Measurements from ENCODE around the gene RAB44. TPM values are rescaled to one million over a fixed set of nuclear protein-coding genes. Genes with fewer than 3 reads are reported as not detected.

Gene RAB44
- total RNA-seq, 1 experiment from 2014 or later, result 0.05 TPM

- Histone ChIP-seq H3K27ac (ENCODE audit: low read depth, low read length) (no peak overlapping the region), H3K4me2 (ENCODE audit: low read length) (no peak overlapping the region), H3K79me2 (ENCODE audit: insufficient read depth, low read length) (no peaks in the 10 kb centered on the region), H3K9me3 (ENCODE audit: control insufficient read depth in 1 of 2, insufficient read depth in 1 of 2, low read depth in 1 of 2, low read length in 2 of 2) (no peaks in the 10 kb centered on the region), H3K4me1 (ENCODE audit: control insufficient read depth in 1 of 2, insufficient read depth in 2 of 2, low read length in 2 of 2) (no peaks in the 10 kb centered on the region), H3K27me3 (ENCODE audit: insufficient read depth, low read length) (no peaks in the 10 kb centered on the region), H3K4me3 (replicated peaks in 1 of 2; ENCODE audit: low read depth in 1 of 2, low read length in 2 of 2) (no peak overlapping the region), H2AFZ (ENCODE audit: low read depth, low read length, poor library complexity, severe bottlenecking) (no peak overlapping the region), H4K20me1 (ENCODE audit: insufficient read depth) (no peaks in the 10 kb centered on the region), H3K9ac (ENCODE audit: low read length) (no peak overlapping the region), H3K9me2 (ENCODE audit: insufficient read depth) (no peaks in the 10 kb centered on the region), H3K36me3 (ENCODE audit: control insufficient read depth in 1 of 2, insufficient read depth in 2 of 2, low read length in 2 of 2) (no peaks in the 10 kb centered on the region)
- ChIA-PET RAD21 (ENCODE audit: low non-redundant PET in 1 of 2, low total read pairs in 2 of 2, uncharacterized antibody in 2 of 2, unreplicated experiment in 2 of 2) (no interaction called here), CTCF (interaction anchor here (1.5 kb wide), 1 partner anchor 26 kb away, joined by 4 read pairs; no protein-coding TSS in a partner anchor), POLR2A (interaction anchor here (1.0 kb wide), 1 partner anchor 15 kb away, joined by 3 read pairs; no protein-coding TSS in a partner anchor)
- BruUV-seq (replicated peaks), result no TSS peak
- DNase-seq (ENCODE audit: low read depth, low spot score) (no peak), ATAC-seq (no peak)
- intact Hi-C loops (cut with micrococcal nuclease), result no loop called here
- no peak for TF ChIP-seq CEBPB (IDR thresholded peaks at IDR 0.05; ENCODE audit: low read depth)
- TF ChIP-seq ZFX (IDR thresholded peaks at IDR 0.05), result no peak
- TF ChIP-seq EZH2phosphoT487 (IDR thresholded peaks at IDR 0.05; ENCODE audit: borderline replicate concordance), result no peak
- no peak for TF ChIP-seq SIN3A (IDR thresholded peaks at IDR 0.05; ENCODE audit: low read depth)
- TF ChIP-seq, protein P1, sequence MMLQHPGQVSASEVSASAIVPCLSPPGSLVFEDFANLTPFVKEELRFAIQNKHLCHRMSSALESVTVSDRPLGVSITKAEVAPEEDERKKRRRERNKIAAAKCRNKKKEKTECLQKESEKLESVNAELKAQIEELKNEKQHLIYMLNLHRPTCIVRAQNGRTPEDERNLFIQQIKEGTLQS (IDR thresholded peaks at IDR 0.05), result no peak
- no peak for TF ChIP-seq EGR1 (IDR thresholded peaks at IDR 0.05; ENCODE audit: low read depth)
- no peak for TF ChIP-seq YY1 (IDR thresholded peaks at IDR 0.05; ENCODE audit: extremely low read depth, insufficient replicate concordance, low read depth, low read length)
- no peak for TF ChIP-seq ZBTB33 (IDR thresholded peaks at IDR 0.05; ENCODE audit: extremely low read depth, insufficient replicate concordance, low read length)
- no peak for TF ChIP-seq POLR2A (IDR thresholded peaks at IDR 0.05; ENCODE audit: borderline replicate concordance, extremely low read depth, insufficient read depth, insufficient read length)
Measured at GRCh38 chr6:36733300-36733699, 35.7 kb downstream of the RAB44 start.

Data from HCT116 (cell line).